B cell (primary cell): Measurements from ENCODE around the gene PHF12. TPM values are rescaled to one million over a fixed set of nuclear protein-coding genes. Genes with fewer than 3 reads are reported as not detected.

Source experiments
- ATAC-seq: fragments of 200-7000 bp; cut with Tn5 transposase; one replicate; pipeline ENCODE4 v1.10.0; 2021; ENCODE audit warnings: low read depth, mild to moderate bottlenecking, moderate number of reproducible peaks, moderate library complexity
- CTCF ChIA-PET: fragments of 350-600 bp; sonication (Branson Sonifier 250); formaldehyde crosslinking; loops from one replicate; lab custom pipeline; 2021; ENCODE audit warnings: antibody characterized with exemption, inconsistent platforms; lab: Charles Lee
- POLR2A ChIA-PET: fragments of 350-600 bp; sonication (Branson Sonifier 250); formaldehyde crosslinking; loops from one replicate; lab custom pipeline; 2021; ENCODE audit warnings: antibody characterized with exemption; lab: Charles Lee
- DNase-seq: peaks from one replicate; pipeline ENCODE4 v3.0.0; 2013
- H2AFZ ChIP-seq: 2 replicates; pipeline ENCODE4 v1.6.1; 2012; ENCODE audit warnings: mild to moderate bottlenecking, low read depth, low read length; ENCODE audit not compliant: insufficient read depth, poor library complexity, severe bottlenecking
- H3K27ac ChIP-seq, 2 donors: 1 replicate in 1 of 2; 2 replicates in 1 of 2; pipeline ENCODE4 v1.5.1; 2012 to 2013; ENCODE audit warnings: low read length in 2 of 2, mild to moderate bottlenecking in 2 of 2, moderate library complexity in 1 of 2
- H3K27me3 ChIP-seq, 4 experiments: fragments of 200-600 bp in 1 of 4; sonication (generic) in 1 of 4; replicated peaks in 1 of 4; 1 replicate in 2 of 4; 2 replicates in 2 of 4; pipeline versions ENCODE4 v1.6.1 to v1.7.0; 2013 to 2016; ENCODE audit warnings: low read length in 3 of 4, mild to moderate bottlenecking in 2 of 4, mixed read lengths in 1 of 4, moderate library complexity in 1 of 4; ENCODE audit not compliant: insufficient read depth in 4 of 4, control insufficient read depth in 3 of 4; ENCODE audit errors: control extremely low read depth in 1 of 4
- H3K36me3 ChIP-seq, 2 experiments: replicated peaks in 1 of 2; 1 replicate in 1 of 2; 2 replicates in 1 of 2; pipeline versions ENCODE4 v1.6.1 to v1.7.1; 2013; ENCODE audit warnings: low read length in 1 of 2; ENCODE audit not compliant: insufficient read depth in 2 of 2, control insufficient read depth in 1 of 2; ENCODE audit errors: control extremely low read depth in 1 of 2, extremely low read depth in 1 of 2
- H3K4me1 ChIP-seq, 2 donors: fragments of 200-600 bp in 1 of 2; sonication (generic) in 1 of 2; 1 replicate in 1 of 2; 2 replicates in 1 of 2; pipeline versions ENCODE4 v1.5.1 to v1.6.1; 2013 to 2017; ENCODE audit warnings: low read length in 2 of 2; ENCODE audit not compliant: control insufficient read depth in 2 of 2, insufficient read depth in 2 of 2
- H3K4me2 ChIP-seq: replicated peaks from 2 replicates; pipeline ENCODE3; 2012; ENCODE audit warnings: mild to moderate bottlenecking, low read depth, low read length; ENCODE audit not compliant: poor library complexity, severe bottlenecking
- H3K4me3 ChIP-seq, 5 experiments: fragments of 200-600 bp in 1 of 5; sonication (generic) in 1 of 5; 1 replicate in 3 of 5; 2 replicates in 2 of 5; pipeline versions ENCODE4 v1.5.1 to v1.7.0; 2011 to 2016; ENCODE audit warnings: low read length in 4 of 5, mild to moderate bottlenecking in 4 of 5, low read depth in 2 of 5, control low read depth in 1 of 5, moderate library complexity in 1 of 5; ENCODE audit not compliant: insufficient read depth in 1 of 5; ENCODE audit errors: control extremely low read depth in 1 of 5, extremely low read depth in 1 of 5
- H3K79me2 ChIP-seq: fragments of 200-600 bp; sonication (generic); one replicate; pipeline ENCODE4 v1.6.0; 2016; ENCODE audit warnings: low read length; ENCODE audit not compliant: control insufficient read depth, insufficient read depth
- H3K9ac ChIP-seq: fragments of 200-600 bp; sonication (generic); 2 replicates; pipeline ENCODE4 v1.6.1; 2017; ENCODE audit warnings: mild to moderate bottlenecking, low read length, moderate library complexity
- H3K9me3 ChIP-seq, 3 donors: one replicate each; pipeline versions ENCODE4 v1.6.1 to v1.7.1; 2013; ENCODE audit warnings: low read length in 2 of 3; ENCODE audit not compliant: control insufficient read depth in 2 of 3, insufficient read depth in 1 of 3; ENCODE audit errors: control extremely low read depth in 1 of 3
- H4K20me1 ChIP-seq: 2 replicates; pipeline ENCODE4 v1.6.0; 2012; ENCODE audit warnings: mild to moderate bottlenecking, low read length; ENCODE audit not compliant: insufficient read depth, control insufficient read depth, poor library complexity, severe bottlenecking
- H3K27ac Mint-ChIP-seq: one replicate; pipeline ENCODE4 v1.8.0; 2021; ENCODE audit warnings: mixed read lengths
- H3K27me3 Mint-ChIP-seq: one replicate; pipeline ENCODE4 v1.8.0; 2021; ENCODE audit warnings: mixed read lengths
- H3K4me1 Mint-ChIP-seq: one replicate; pipeline ENCODE4 v1.8.0; 2021; ENCODE audit warnings: mixed read lengths
- H3K4me3 Mint-ChIP-seq: one replicate; pipeline ENCODE4 v1.8.0; 2021; ENCODE audit warnings: mixed read lengths
- H3K9me3 Mint-ChIP-seq: one replicate; pipeline ENCODE4 v1.8.0; 2022; ENCODE audit warnings: mixed read lengths; ENCODE audit not compliant: insufficient read depth
- EZH2 ChIP-seq: IDR thresholded peaks from 2 replicates; pipeline ENCODE4 v1.6.1; 2012; ENCODE audit warnings: borderline replicate concordance, low read depth, mild to moderate bottlenecking, moderate library complexity, low read length; ENCODE audit not compliant: insufficient read depth, poor library complexity, severe bottlenecking
- WGBS: methylation state at CpG from one replicate; pipeline ENCODE4 v1.1.5; 2013; ENCODE audit warnings: missing lambda C conversion rate; ENCODE audit not compliant: insufficient coverage; 5-methylcytosine and 5-hydroxymethylcytosine counted together
- intact Hi-C: fragments of 100-400 bp; cut with micrococcal nuclease; formaldehyde crosslinking; loops from one replicate; pipeline ENCODE4 v1.10.0; 2022
- polyA plus RNA-seq: library from polyadenylated mRNA; depleted of rRNA; stranded (reverse); fragments of >200 nt; gene quantifications from 2 replicates; pipeline ENCODE4 v1.2.3, GENCODE V29; 2012
- total RNA-seq, 2 donors: library from RNA; stranded (reverse); fragments of 120-200 nt in 1 of 2; gene quantifications; 1 replicate in 1 of 2; 2 replicates in 1 of 2; pipeline versions ENCODE4 v1.2.3 to v1.2.4, GENCODE V29; 2013 to 2022
- TF ChIP-seq, protein P1 (sequence below): fragments of 200-600 bp; IDR thresholded peaks from one replicate; pipeline ENCODE4 v1.8.0; 2022; ENCODE audit warnings: antibody characterized with exemption, mild to moderate bottlenecking

PHF12 gene
- total and polyA plus RNA-seq, 2 donors (not counting 1 experiment from before 2014, with no cell fraction given): 116 to 140 TPM

DNA sequence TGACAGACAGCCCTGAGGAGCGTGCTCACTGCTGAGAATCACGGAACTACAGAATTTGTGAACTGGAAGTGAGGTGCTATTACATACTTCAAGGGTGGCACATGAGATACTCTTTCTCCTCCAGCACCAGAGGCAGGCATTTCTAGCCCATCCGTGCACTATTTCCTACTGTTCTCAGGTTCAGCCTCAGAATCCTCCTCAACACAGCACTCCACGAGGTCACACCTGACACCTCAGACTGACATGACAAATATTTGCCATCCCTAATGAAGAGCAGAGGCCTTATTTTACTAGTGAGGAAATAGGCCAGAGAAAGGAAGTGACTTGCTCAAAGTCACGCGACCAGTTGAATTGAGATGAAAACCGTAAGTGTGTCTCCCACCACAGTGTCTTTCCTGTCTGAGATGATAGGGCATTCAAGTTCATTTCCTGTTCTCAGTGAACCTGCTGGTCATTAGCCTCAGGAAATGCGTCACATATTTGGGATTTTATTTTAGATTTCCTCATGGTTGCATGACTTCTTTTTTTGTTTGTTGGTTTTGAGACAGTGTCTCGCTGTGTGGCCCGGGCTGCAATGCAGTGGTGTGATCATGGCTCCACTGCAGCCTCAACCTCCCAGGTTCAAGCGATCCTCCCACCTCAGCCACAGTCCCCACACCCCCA is 30.9 kb upstream of the PHF12 start:
- ATAC-seq: peak; percentile 81
- intact Hi-C loops: loop anchor here (1.0 kb wide), 1 partner anchor 30 kb away; no protein-coding TSS in a partner anchor
- Histone ChIP-seq H3K4me1 (peaks cover 16 to 21% of the 10 kb centered on the region in 2 donors), H3K27me3 (no peaks in the 10 kb centered on the region), H3K4me2 (peak overlapping the region; percentile 29), H4K20me1 (no peaks in the 10 kb centered on the region), H3K9me3 (peaks cover 0 to 12% (median 0%) of the 10 kb centered on the region in 3 donors), H3K79me2 (no peaks in the 10 kb centered on the region), H3K36me3 (no peaks in the 10 kb centered on the region), H3K9ac (no peak overlapping the region), H2AFZ (peak overlapping the region; percentile 36), H3K27ac (peak overlapping the region; percentile 58 to 79), H3K4me3 (no peak overlapping the region)
- POLR2A ChIA-PET: no interaction called here
- TF ChIP-seq, protein P1, sequence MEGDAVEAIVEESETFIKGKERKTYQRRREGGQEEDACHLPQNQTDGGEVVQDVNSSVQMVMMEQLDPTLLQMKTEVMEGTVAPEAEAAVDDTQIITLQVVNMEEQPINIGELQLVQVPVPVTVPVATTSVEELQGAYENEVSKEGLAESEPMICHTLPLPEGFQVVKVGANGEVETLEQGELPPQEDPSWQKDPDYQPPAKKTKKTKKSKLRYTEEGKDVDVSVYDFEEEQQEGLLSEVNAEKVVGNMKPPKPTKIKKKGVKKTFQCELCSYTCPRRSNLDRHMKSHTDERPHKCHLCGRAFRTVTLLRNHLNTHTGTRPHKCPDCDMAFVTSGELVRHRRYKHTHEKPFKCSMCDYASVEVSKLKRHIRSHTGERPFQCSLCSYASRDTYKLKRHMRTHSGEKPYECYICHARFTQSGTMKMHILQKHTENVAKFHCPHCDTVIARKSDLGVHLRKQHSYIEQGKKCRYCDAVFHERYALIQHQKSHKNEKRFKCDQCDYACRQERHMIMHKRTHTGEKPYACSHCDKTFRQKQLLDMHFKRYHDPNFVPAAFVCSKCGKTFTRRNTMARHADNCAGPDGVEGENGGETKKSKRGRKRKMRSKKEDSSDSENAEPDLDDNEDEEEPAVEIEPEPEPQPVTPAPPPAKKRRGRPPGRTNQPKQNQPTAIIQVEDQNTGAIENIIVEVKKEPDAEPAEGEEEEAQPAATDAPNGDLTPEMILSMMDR: no peak
- H3K27ac Mint-ChIP-seq: peak overlapping the region; percentile 91
- peaks cover 18% of the 10 kb centered on the region for H3K4me1 Mint-ChIP-seq
- peak overlapping the region; percentile 67 for H3K4me3 Mint-ChIP-seq
- CTCF ChIA-PET: interaction anchor here (1.2 to 2.2 kb wide), 5 partner anchors 16 to 135 kb away, joined by 4 to 13 read pairs (median 5); no protein-coding TSS in a partner anchor
- H3K9me3 Mint-ChIP-seq: no peaks in the 10 kb centered on the region
- DNase-seq: peak; percentile 88
- 31% methylated on average over 6 of the region's 11 CpGs for WGBS
- H3K27me3 Mint-ChIP-seq: peaks cover 9% of the 10 kb centered on the region

DNA sequence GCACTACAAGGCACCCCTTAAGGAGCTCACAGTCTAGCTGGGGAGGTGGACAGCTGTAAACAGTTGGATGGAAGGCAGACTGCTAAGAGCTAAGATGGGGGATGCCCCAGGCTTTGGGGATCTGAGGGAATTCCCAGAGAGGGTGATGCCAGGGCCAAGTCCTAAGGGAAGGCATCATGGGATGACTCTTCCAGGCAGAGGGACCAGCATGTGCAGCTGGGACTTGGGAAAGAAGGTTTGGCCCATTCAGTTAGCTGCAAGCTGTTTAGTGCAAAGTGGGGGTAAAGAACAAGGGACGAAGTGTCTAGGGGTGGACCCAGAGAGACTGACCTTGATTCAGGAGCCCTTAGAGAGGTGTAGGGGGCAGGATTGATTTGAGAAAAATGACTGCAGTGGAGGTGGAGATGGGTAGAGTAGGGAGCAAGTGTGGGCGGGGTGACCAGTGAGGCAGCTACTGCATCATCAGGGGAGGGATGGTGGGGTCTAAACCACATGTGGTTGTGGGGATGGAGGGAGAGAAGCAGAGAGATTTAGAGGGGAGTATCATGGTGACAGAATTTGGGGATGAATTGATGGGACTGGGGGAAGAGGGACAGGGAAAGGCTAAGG is 27.1 kb upstream of the PHF12 start:
- 97% methylated on average over 2 of the region's 2 CpGs for WGBS
- ChIA-PET CTCF (interaction anchor here (1.2 to 1.6 kb wide), 2 partner anchors 11 to 13 kb away, joined by 4 to 7 read pairs; no protein-coding TSS in a partner anchor), POLR2A (no interaction called here)
- Histone ChIP-seq H3K9me3 (peaks cover 0 to 12% (median 0%) of the 10 kb centered on the region in 3 donors), H3K79me2 (no peaks in the 10 kb centered on the region), H3K9ac (no peak overlapping the region), H3K27ac (no peak overlapping the region), H3K36me3 (no peaks in the 10 kb centered on the region), H3K4me1 (peaks cover 16 to 19% of the 10 kb centered on the region in 2 donors), H4K20me1 (no peaks in the 10 kb centered on the region), H3K27me3 (no peaks in the 10 kb centered on the region), H3K4me2 (no peak overlapping the region), H3K4me3 (no peak overlapping the region), H2AFZ (no peak overlapping the region)
- no peaks in the 10 kb centered on the region for H3K9me3 Mint-ChIP-seq
- peak overlapping the region; percentile 34 for H3K27ac Mint-ChIP-seq
- DNase-seq (no peak), ATAC-seq (no peak)
- intact Hi-C loops: no loop called here
- H3K27me3 Mint-ChIP-seq: peaks cover 10% of the 10 kb centered on the region
- no peak overlapping the region for H3K4me3 Mint-ChIP-seq
- TF ChIP-seq EZH2: no peak
- TF ChIP-seq, protein P1: no peak
- H3K4me1 Mint-ChIP-seq: peaks cover 15% of the 10 kb centered on the region
